GM23338 (cell line): ENCODE data around the gene PCYT2. TPM values are rescaled to one million over a fixed set of nuclear protein-coding genes. Genes with fewer than 3 reads are reported as not detected.

Experiments used
- ATAC-seq: fragments of 200-7000 bp; cut with Tn5 transposase; 3 replicates; pipeline ENCODE4 v1.9.1; 2020
- DNase-seq: peaks from one replicate; pipeline ENCODE4 v3.0.0-alpha.2; 2015; ENCODE audit warnings: low spot score
- H2AFZ ChIP-seq: fragments of 200-600 bp; sonication (generic); 2 replicates; pipeline ENCODE4 v1.8.0; 2016; ENCODE audit warnings: antibody characterized with exemption, mild to moderate bottlenecking, moderate library complexity
- H3F3A ChIP-seq: fragments of 200-600 bp; sonication (generic); replicated peaks from 2 replicates; pipeline ENCODE4 v1.8.0; 2017; ENCODE audit warnings: antibody characterized with exemption, mixed run types, low read depth
- H3K27ac ChIP-seq: fragments of 200-600 bp; sonication (generic); 2 replicates; pipeline ENCODE4 v1.6.1; 2016; ENCODE audit warnings: low read depth
- H3K27me3 ChIP-seq: fragments of 200-600 bp; sonication (generic); 2 replicates; pipeline ENCODE4 v1.8.0; 2016; ENCODE audit warnings: mild to moderate bottlenecking, mixed run types, moderate library complexity; ENCODE audit not compliant: insufficient read depth
- H3K36me3 ChIP-seq: fragments of 200-600 bp; sonication (generic); 2 replicates; pipeline ENCODE4 v1.8.0; 2016; ENCODE audit warnings: mild to moderate bottlenecking; ENCODE audit not compliant: insufficient read depth
- H3K4me1 ChIP-seq: fragments of 200-600 bp; sonication (generic); 2 replicates; pipeline ENCODE4 v1.8.0; 2016; ENCODE audit warnings: mild to moderate bottlenecking, moderate library complexity; ENCODE audit not compliant: insufficient read depth
- H3K4me2 ChIP-seq: fragments of 200-600 bp; sonication (generic); 2 replicates; pipeline ENCODE4 v1.7.1; 2017; ENCODE audit warnings: mixed run types
- H3K4me3 ChIP-seq: fragments of 200-600 bp; sonication (generic); 2 replicates; pipeline ENCODE4 v1.6.1; 2016; ENCODE audit warnings: mixed run types
- H3K79me2 ChIP-seq: fragments of 200-600 bp; sonication (generic); replicated peaks from 2 replicates; pipeline ENCODE4 v1.8.0; 2017; ENCODE audit warnings: mild to moderate bottlenecking; ENCODE audit not compliant: insufficient read depth
- H3K9me2 ChIP-seq: fragments of 200-600 bp; sonication (generic); 2 replicates; pipeline ENCODE4 v1.8.0; 2017; ENCODE audit not compliant: insufficient read depth
- H4K20me1 ChIP-seq: fragments of 200-600 bp; sonication (generic); replicated peaks from 2 replicates; pipeline ENCODE4 v1.8.0; 2017; ENCODE audit warnings: mild to moderate bottlenecking; ENCODE audit not compliant: insufficient read depth
- H3K27ac Mint-ChIP-seq: 2 replicates; pipeline ENCODE4 v1.8.0; 2020; ENCODE audit warnings: inconsistent platforms, mild to moderate bottlenecking, moderate library complexity, mixed read lengths
- H3K27me3 Mint-ChIP-seq: 3 replicates; pipeline ENCODE4 v1.8.0; 2022; ENCODE audit warnings: low read depth, mild to moderate bottlenecking, moderate library complexity, mixed read lengths, inconsistent platforms; ENCODE audit not compliant: insufficient read depth, poor library complexity
- H3K36me3 Mint-ChIP-seq: 3 replicates; pipeline ENCODE4 v1.8.0; 2021; ENCODE audit warnings: low read depth, mild to moderate bottlenecking, inconsistent platforms, moderate library complexity, mixed read lengths
- H3K4me1 Mint-ChIP-seq: 3 replicates; pipeline ENCODE4 v1.8.0; 2020; ENCODE audit warnings: mild to moderate bottlenecking, inconsistent platforms, mixed read lengths
- H3K4me3 Mint-ChIP-seq: 3 replicates; pipeline ENCODE4 v1.8.0; 2021; ENCODE audit warnings: moderate library complexity, mild to moderate bottlenecking, inconsistent platforms, mixed read lengths
- H3K9me3 Mint-ChIP-seq: 3 replicates; pipeline ENCODE4 v1.8.0; 2020; ENCODE audit warnings: moderate library complexity, mild to moderate bottlenecking, inconsistent platforms, mixed read lengths
- CREB1 ChIP-seq: fragments of 250-450 bp; sonication (Bioruptor Pico); IDR thresholded peaks from 2 replicates; pipeline ENCODE4 v1.5.0; 2020; ENCODE audit warnings: low read depth, mild to moderate bottlenecking, moderate library complexity
- EZH2 ChIP-seq: fragments of 200-600 bp; sonication (generic); IDR thresholded peaks from one replicate; pipeline ENCODE4 v1.8.0; 2017; ENCODE audit warnings: antibody characterized with exemption, mild to moderate bottlenecking, low read depth; ENCODE audit not compliant: unreplicated experiment
- ZNF331 ChIP-seq: fragments of 250-450 bp; sonication (Bioruptor Pico); IDR thresholded peaks from 2 replicates; pipeline ENCODE4 v1.5.0; 2020; ENCODE audit warnings: low read depth, mild to moderate bottlenecking, moderate library complexity
- polyA plus RNA-seq: library from polyadenylated mRNA; unstranded; fragments of >200 nt; fragmentation: Nextera tagmentation; extraction: Ambion mirVana; gene quantifications from 2 replicates; pipeline ENCODE4 v1.2.1, GENCODE V29; 2016
- total RNA-seq: library from RNA; depleted of rRNA; stranded (reverse); fragments of >200 nt; shearing (Covaris generic); gene quantifications from 2 replicates; pipeline ENCODE4 v1.2.3, GENCODE V29; 2014
- TF ChIP-seq, protein P1 (sequence below), 2 experiments: fragments of 200-600 bp in 1 of 2; sonication (generic) in 1 of 2; conservative IDR thresholded peaks; 2 replicates each; pipeline versions ENCODE4 v1.5.1 to v1.6.1; 2016 to 2017; ENCODE audit warnings: antibody characterized with exemption in 2 of 2, low read depth in 2 of 2, mild to moderate bottlenecking in 2 of 2, moderate library complexity in 1 of 2
- TF ChIP-seq, protein P2 (sequence below): IDR thresholded peaks from one replicate; pipeline ENCODE4 v1.6.1; 2018; ENCODE audit warnings: antibody characterized with exemption; ENCODE audit not compliant: unreplicated experiment
- TF ChIP-seq, protein P3 (sequence below): IDR thresholded peaks from 2 replicates; pipeline ENCODE4 v1.6.1; 2016; ENCODE audit warnings: antibody characterized with exemption

Gene PCYT2
- total and polyA plus RNA-seq, 2 experiments from 2014 or later, result 51.6 to 82.9 TPM

DNA sequence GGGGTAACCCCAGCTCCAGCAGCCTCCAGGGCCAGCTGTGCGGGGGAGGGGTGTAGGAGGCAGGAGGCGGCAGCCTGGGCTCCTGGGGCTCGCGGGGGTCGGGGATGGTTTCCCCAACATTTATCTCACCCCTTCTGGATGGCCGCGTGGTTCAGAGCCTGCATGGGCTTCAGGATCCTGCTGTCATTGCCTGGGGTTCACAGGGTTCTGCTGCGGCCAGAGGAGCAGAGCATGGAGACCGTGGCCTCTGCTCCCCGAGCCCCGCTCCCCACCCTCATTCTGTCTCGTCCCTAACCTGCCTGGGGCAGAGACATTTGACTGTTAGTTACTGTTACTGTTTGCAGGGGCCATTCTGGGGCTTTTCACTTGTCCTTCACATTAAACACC is 31.0 kb upstream of the PCYT2 start (continued):
- TF ChIP-seq ZNF331 (CRISPR knock-in tag), result no peak

DNA sequence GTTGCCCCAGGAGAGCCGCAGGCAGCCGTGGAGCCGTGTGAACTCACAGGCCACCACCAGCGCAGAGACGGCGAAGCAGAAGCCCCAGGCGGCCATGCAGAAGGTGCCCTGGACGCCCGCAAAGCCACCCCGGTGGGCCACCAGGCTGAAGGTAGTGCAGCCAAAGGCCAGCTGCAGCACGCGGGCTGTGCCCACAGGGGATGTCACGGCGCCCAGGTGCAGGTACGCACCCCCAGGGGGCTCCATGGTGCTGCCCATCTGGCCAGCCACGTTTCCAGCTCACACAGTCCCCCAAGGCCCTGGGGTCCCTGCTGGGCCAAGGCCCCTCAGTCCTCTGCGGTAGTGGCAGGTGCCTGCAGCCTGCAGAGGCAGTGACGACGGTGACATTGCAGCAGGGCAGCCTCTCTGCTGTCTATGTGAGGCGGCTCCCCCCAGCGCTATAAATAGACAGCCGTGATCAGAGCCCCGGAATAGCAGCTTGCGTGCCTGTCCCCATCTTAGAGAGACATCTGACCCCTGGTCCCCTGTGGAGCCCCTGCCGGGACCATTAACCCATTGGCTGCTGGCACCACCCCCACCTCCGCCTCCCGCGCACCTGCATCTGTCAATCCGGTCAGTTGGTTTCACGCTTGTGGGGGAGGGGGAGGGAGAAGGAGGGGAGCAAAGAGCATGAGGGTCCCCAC is 30.4 kb upstream of the PCYT2 start:
- Histone ChIP-seq H2AFZ (peak overlapping the region; percentile 83), H3K27ac (no peak overlapping the region), H3K4me3 (peak overlapping the region; percentile 40), H3K4me2 (peak overlapping the region; percentile 74), H3K4me1 (peaks cover 15% of the 10 kb centered on the region), H3K36me3 (no peaks in the 10 kb centered on the region), H3F3A (peaks cover 10% of the 10 kb centered on the region; the same call in 1 of the 2 replicates), H3K9me2 (no peaks in the 10 kb centered on the region), H3K27me3 (peaks cover 4% of the 10 kb centered on the region; the same call in 1 of the 2 replicates), H3K79me2 (peaks cover 3% of the 10 kb centered on the region; the same call in 1 of the 2 replicates), H4K20me1 (no peaks in the 10 kb centered on the region)
- Mint-ChIP-seq H3K27ac (no peak overlapping the region), H3K36me3 (peaks cover 2% of the 10 kb centered on the region; the same call in 1 of the 3 replicates), H3K27me3 (peaks cover 31% of the 10 kb centered on the region), H3K4me1 (peaks cover 15% of the 10 kb centered on the region), H3K9me3 (no peaks in the 10 kb centered on the region), H3K4me3 (peak overlapping the region; percentile 52)
- ATAC-seq, result peak; percentile 28
- no peak for TF ChIP-seq EZH2
- TF ChIP-seq, protein P1, sequence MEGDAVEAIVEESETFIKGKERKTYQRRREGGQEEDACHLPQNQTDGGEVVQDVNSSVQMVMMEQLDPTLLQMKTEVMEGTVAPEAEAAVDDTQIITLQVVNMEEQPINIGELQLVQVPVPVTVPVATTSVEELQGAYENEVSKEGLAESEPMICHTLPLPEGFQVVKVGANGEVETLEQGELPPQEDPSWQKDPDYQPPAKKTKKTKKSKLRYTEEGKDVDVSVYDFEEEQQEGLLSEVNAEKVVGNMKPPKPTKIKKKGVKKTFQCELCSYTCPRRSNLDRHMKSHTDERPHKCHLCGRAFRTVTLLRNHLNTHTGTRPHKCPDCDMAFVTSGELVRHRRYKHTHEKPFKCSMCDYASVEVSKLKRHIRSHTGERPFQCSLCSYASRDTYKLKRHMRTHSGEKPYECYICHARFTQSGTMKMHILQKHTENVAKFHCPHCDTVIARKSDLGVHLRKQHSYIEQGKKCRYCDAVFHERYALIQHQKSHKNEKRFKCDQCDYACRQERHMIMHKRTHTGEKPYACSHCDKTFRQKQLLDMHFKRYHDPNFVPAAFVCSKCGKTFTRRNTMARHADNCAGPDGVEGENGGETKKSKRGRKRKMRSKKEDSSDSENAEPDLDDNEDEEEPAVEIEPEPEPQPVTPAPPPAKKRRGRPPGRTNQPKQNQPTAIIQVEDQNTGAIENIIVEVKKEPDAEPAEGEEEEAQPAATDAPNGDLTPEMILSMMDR (conservative IDR thresholded peaks at IDR 0.05; ENCODE audit: low read depth in 2 of 2), result peak in 1 of 2 experiments; percentile 22; a peak in 1 of 4 replicates
- TF ChIP-seq CREB1 (CRISPR knock-in tag), result no peak
- TF ChIP-seq, protein P2, sequence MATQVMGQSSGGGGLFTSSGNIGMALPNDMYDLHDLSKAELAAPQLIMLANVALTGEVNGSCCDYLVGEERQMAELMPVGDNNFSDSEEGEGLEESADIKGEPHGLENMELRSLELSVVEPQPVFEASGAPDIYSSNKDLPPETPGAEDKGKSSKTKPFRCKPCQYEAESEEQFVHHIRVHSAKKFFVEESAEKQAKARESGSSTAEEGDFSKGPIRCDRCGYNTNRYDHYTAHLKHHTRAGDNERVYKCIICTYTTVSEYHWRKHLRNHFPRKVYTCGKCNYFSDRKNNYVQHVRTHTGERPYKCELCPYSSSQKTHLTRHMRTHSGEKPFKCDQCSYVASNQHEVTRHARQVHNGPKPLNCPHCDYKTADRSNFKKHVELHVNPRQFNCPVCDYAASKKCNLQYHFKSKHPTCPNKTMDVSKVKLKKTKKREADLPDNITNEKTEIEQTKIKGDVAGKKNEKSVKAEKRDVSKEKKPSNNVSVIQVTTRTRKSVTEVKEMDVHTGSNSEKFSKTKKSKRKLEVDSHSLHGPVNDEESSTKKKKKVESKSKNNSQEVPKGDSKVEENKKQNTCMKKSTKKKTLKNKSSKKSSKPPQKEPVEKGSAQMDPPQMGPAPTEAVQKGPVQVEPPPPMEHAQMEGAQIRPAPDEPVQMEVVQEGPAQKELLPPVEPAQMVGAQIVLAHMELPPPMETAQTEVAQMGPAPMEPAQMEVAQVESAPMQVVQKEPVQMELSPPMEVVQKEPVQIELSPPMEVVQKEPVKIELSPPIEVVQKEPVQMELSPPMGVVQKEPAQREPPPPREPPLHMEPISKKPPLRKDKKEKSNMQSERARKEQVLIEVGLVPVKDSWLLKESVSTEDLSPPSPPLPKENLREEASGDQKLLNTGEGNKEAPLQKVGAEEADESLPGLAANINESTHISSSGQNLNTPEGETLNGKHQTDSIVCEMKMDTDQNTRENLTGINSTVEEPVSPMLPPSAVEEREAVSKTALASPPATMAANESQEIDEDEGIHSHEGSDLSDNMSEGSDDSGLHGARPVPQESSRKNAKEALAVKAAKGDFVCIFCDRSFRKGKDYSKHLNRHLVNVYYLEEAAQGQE, result no peak
- TF ChIP-seq, protein P3, sequence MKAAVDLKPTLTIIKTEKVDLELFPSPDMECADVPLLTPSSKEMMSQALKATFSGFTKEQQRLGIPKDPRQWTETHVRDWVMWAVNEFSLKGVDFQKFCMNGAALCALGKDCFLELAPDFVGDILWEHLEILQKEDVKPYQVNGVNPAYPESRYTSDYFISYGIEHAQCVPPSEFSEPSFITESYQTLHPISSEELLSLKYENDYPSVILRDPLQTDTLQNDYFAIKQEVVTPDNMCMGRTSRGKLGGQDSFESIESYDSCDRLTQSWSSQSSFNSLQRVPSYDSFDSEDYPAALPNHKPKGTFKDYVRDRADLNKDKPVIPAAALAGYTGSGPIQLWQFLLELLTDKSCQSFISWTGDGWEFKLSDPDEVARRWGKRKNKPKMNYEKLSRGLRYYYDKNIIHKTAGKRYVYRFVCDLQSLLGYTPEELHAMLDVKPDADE, result no peak
- peak; percentile 75 for DNase-seq
